SW 1271 (cell line): ENCODE data around the gene B3GNT7.

Experiments
- DNase-seq, 2 experiments: peaks; one replicate each; lab custom pipeline; 2025; lab: John Stamatoyannopoulos, UW

B3GNT7 gene

GRCh38 chr2:231384109-231384435 is 11.4 kb upstream of the B3GNT7 start:
- DNase-seq = no peak

- no peak for DNase-seq
Measured at GRCh38 chr2:231384970-231385369, 10.5 kb upstream of the B3GNT7 start.

GRCh38 chr2:231385429-231385828 is 10.1 kb upstream of the B3GNT7 start:
- DNase-seq = no peak

GRCh38 chr2:231386446-231386845 is 9.1 kb upstream of the B3GNT7 start:
- DNase-seq = no peak

GRCh38 chr2:231387904-231388724 is 7.4 kb upstream of the B3GNT7 start:
- DNase-seq = no peak

- DNase-seq = no peak
Measured at GRCh38 chr2:231388725-231389346, 6.7 kb upstream of the B3GNT7 start.

GRCh38 chr2:231390667-231391066 is 4.8 kb upstream of the B3GNT7 start:
- no peak for DNase-seq

- DNase-seq = no peak
Measured at GRCh38 chr2:231391981-231392380, 3.5 kb upstream of the B3GNT7 start.

- no peak for DNase-seq
Measured at GRCh38 chr2:231392431-231393148, 2.9 kb upstream of the B3GNT7 start.

GRCh38 chr2:231393149-231394131 is 2.1 kb upstream of the B3GNT7 start:
- no peak for DNase-seq

- DNase-seq = no peak
Measured at GRCh38 chr2:231394211-231395141, 1.0 kb upstream of the B3GNT7 start.

- no peak for DNase-seq
Measured at GRCh38 chr2:231396058-231396821, 730 bp downstream of the B3GNT7 start.

GRCh38 chr2:231397011-231397927 is 1.8 kb downstream of the B3GNT7 start:
- no peak for DNase-seq

GRCh38 chr2:231397928-231398294 is 2.4 kb downstream of the B3GNT7 start:
- no peak for DNase-seq

GRCh38 chr2:231398585-231398984 is 3.1 kb downstream of the B3GNT7 start:
- DNase-seq = no peak

GRCh38 chr2:231399046-231399852 is 3.7 kb downstream of the B3GNT7 start:
- DNase-seq = no peak

- no peak for DNase-seq
Measured at GRCh38 chr2:231399853-231400680, 4.6 kb downstream of the B3GNT7 start.
